HG03565 (cell line): ENCODE data around the gene LRRC75A.

Experiments
- ATAC-seq: cut with Tn5 transposase; IDR thresholded peaks from one replicate; pipeline ENCODE4 v1.9.1; 2021; ENCODE audit warnings: mild to moderate bottlenecking, moderate library complexity; ENCODE audit not compliant: unreplicated experiment

The LRRC75A gene

GRCh38 chr17:16494059-16494458, 2.1 kb upstream of the LRRC75A start:
- no peak for ATAC-seq

- no peak for ATAC-seq
Observed at GRCh38 chr17:16493531-16494046, 1.6 kb upstream of the LRRC75A start.

GRCh38 chr17:16492613-16493530, 879 bp upstream of the LRRC75A start:
- ATAC-seq: no peak

GRCh38 chr17:16491131-16491702, 776 bp downstream of the LRRC75A start:
- ATAC-seq: no peak

- no peak for ATAC-seq
Observed at GRCh38 chr17:16489431-16489830, 2.6 kb downstream of the LRRC75A start.

- ATAC-seq: no peak
Observed at GRCh38 chr17:16488968-16489337, 3.0 kb downstream of the LRRC75A start.

GRCh38 chr17:16488186-16488967, 3.6 kb downstream of the LRRC75A start:
- ATAC-seq: no peak

GRCh38 chr17:16486373-16487250, 5.4 kb downstream of the LRRC75A start:
- no peak for ATAC-seq

- no peak for ATAC-seq
Observed at GRCh38 chr17:16484445-16485175, 7.4 kb downstream of the LRRC75A start.

- no peak for ATAC-seq
Observed at GRCh38 chr17:16483021-16483645, 8.9 kb downstream of the LRRC75A start.

- no peak for ATAC-seq
Observed at GRCh38 chr17:16482253-16482652, 9.7 kb downstream of the LRRC75A start.

- no peak for ATAC-seq
Observed at GRCh38 chr17:16480995-16481394, 11.0 kb downstream of the LRRC75A start.

GRCh38 chr17:16479264-16479663, 12.7 kb downstream of the LRRC75A start:
- no peak for ATAC-seq

- ATAC-seq: no peak
Observed at GRCh38 chr17:16478649-16479048, 13.3 kb downstream of the LRRC75A start.

GRCh38 chr17:16477666-16478065, 14.3 kb downstream of the LRRC75A start:
- no peak for ATAC-seq

- no peak for ATAC-seq
Observed at GRCh38 chr17:16477255-16477654, 14.7 kb downstream of the LRRC75A start.

GRCh38 chr17:16475179-16475704, 16.8 kb downstream of the LRRC75A start:
- ATAC-seq: no peak

- ATAC-seq: no peak
Observed at GRCh38 chr17:16474012-16474725, 17.8 kb downstream of the LRRC75A start.
